GM21447 (cell line): Measurements from ENCODE around the gene SLIT3.

Source experiments
- ATAC-seq: cut with Tn5 transposase; IDR thresholded peaks from one replicate; pipeline ENCODE4 v1.9.1; 2021; ENCODE audit not compliant: unreplicated experiment

The SLIT3 gene

GRCh38 chr5:168734119-168734518 lies 566.8 kb downstream of the SLIT3 start:
- no peak for ATAC-seq

- no peak for ATAC-seq
These were observed 572.3 kb downstream of the SLIT3 start for GRCh38 chr5:168728546-168729211.

GRCh38 chr5:168727547-168727946 lies 573.4 kb downstream of the SLIT3 start:
- ATAC-seq, result no peak

GRCh38 chr5:168726342-168726741 lies 574.6 kb downstream of the SLIT3 start:
- no peak for ATAC-seq

GRCh38 chr5:168724227-168724626 lies 576.7 kb downstream of the SLIT3 start:
- ATAC-seq, result no peak

- no peak for ATAC-seq
These were observed 577.9 kb downstream of the SLIT3 start for GRCh38 chr5:168723037-168723436.

- ATAC-seq, result no peak
These were observed 579.0 kb downstream of the SLIT3 start for GRCh38 chr5:168721966-168722365.

GRCh38 chr5:168721002-168721753 lies 579.8 kb downstream of the SLIT3 start:
- no peak for ATAC-seq

GRCh38 chr5:168720575-168720974 lies 580.4 kb downstream of the SLIT3 start:
- ATAC-seq, result no peak

- no peak for ATAC-seq
These were observed 586.9 kb downstream of the SLIT3 start for GRCh38 chr5:168714046-168714445.

- ATAC-seq, result no peak
These were observed 587.9 kb downstream of the SLIT3 start for GRCh38 chr5:168713051-168713450.

- ATAC-seq, result no peak
These were observed 588.5 kb downstream of the SLIT3 start for GRCh38 chr5:168712280-168712924.

- ATAC-seq, result no peak
These were observed 590.2 kb downstream of the SLIT3 start for GRCh38 chr5:168710706-168711105.

GRCh38 chr5:168707716-168708695 lies 592.9 kb downstream of the SLIT3 start:
- no peak for ATAC-seq

GRCh38 chr5:168706655-168707069 lies 594.3 kb downstream of the SLIT3 start:
- no peak for ATAC-seq

GRCh38 chr5:168705321-168705720 lies 595.6 kb downstream of the SLIT3 start:
- no peak for ATAC-seq

GRCh38 chr5:168702511-168702910 lies 598.4 kb downstream of the SLIT3 start:
- ATAC-seq, result no peak

GRCh38 chr5:168701641-168702040 lies 599.3 kb downstream of the SLIT3 start:
- no peak for ATAC-seq

- no peak for ATAC-seq
These were observed 601.9 kb downstream of the SLIT3 start for GRCh38 chr5:168699002-168699401.

- ATAC-seq, result no peak
These were observed 603.8 kb downstream of the SLIT3 start for GRCh38 chr5:168697034-168697720.
